Measurements from ENCODE around the gene BRD4. TPM values are rescaled to one million over a fixed set of nuclear protein-coding genes. Genes with fewer than 3 reads are reported as not detected.

The BRD4 gene
- total and polyA plus RNA-seq, 2 experiments from 2014 or later = 63.8 to 115 TPM

GRCh38 chr19:15201374-15202023, 130.8 kb downstream of the BRD4 start:
- Histone ChIP-seq H3K4me3 (peak overlapping the region; percentile 63), H2AFZ (peak overlapping the region; percentile 73)
- ATAC-seq = no peak

More at GRCh38 chr19:15201374-15202023, 130.8 kb downstream of the BRD4 start:
- Mint-ChIP-seq H3K27me3 (ENCODE audit: insufficient read depth, low read depth, poor library complexity) (peaks cover 18% of the 10 kb centered on the region), H3K36me3 (ENCODE audit: low read depth) (peaks cover 24% of the 10 kb centered on the region), H3K4me3 (peak overlapping the region; percentile 77), H3K4me1 (peaks cover 22% of the 10 kb centered on the region), H3K27ac (no peak overlapping the region; the same call in 1 of the 2 replicates), H3K9me3 (no peaks in the 10 kb centered on the region; the same call in 2 of the 3 replicates)
- H3K27ac ChIP-seq (ENCODE audit: low read depth) = no peak overlapping the region
- H4K20me1 ChIP-seq (replicated peaks; ENCODE audit: insufficient read depth) = no peaks in the 10 kb centered on the region; the same call in 1 of the 2 replicates
- DNase-seq (ENCODE audit: low spot score) = no peak
- H3K4me1 ChIP-seq (ENCODE audit: insufficient read depth) = peaks cover 9% of the 10 kb centered on the region
- no peaks in the 10 kb centered on the region for H3K9me2 ChIP-seq (ENCODE audit: insufficient read depth)
- peaks cover 24% of the 10 kb centered on the region for H3K79me2 ChIP-seq (replicated peaks; ENCODE audit: insufficient read depth)
- H3K36me3 ChIP-seq (ENCODE audit: insufficient read depth) = 0 out of 2 replicates have a peak, but pooled peaks cover 4% of the 10 kb centered on the region
- H3K27me3 ChIP-seq (ENCODE audit: insufficient read depth) = no peaks in the 10 kb centered on the region
- peaks cover 23% of the 10 kb centered on the region for H3F3A ChIP-seq (replicated peaks; ENCODE audit: low read depth)
- H3K4me2 ChIP-seq = peak overlapping the region; percentile 73
- TF ChIP-seq EZH2phosphoT487 (IDR thresholded peaks at IDR 0.05; ENCODE audit: unreplicated experiment) (no peak), JUNB (IDR thresholded peaks at IDR 0.05; ENCODE audit: unreplicated experiment) (no peak), ETS1 (IDR thresholded peaks at IDR 0.05) (no peak), EZH2 (IDR thresholded peaks at IDR 0.05; ENCODE audit: low read depth, unreplicated experiment) (no peak), REST (IDR thresholded peaks at IDR 0.05; ENCODE audit: unreplicated experiment) (no peak)
